DMS153 treated with DMSO at 0.1 percent for 48 hours (cell line): ENCODE measurements around the gene PPP1R13L.
"Not testable (repeated sequence)": the region's sequence is repeated elsewhere in the genome, so short reads cannot be mapped to it uniquely, and the experiment has no call there.

ENCODE experiments used
- DNase-seq: peaks from one replicate; lab custom pipeline; 2025; ENCODE audit not compliant: unreplicated experiment; lab: John Stamatoyannopoulos, UW

Gene PPP1R13L

GRCh38 chr19:45404557-45405434, at the start of gene PPP1R13L:
Gene PPP1R13L, minus strand, starts transcription at chr19:45405069. Its CDS starts 6,751 bp downstream, at chr19:45398318.
- DNase-seq = peak; percentile 70

GRCh38 chr19:45451850-45452387, 47.0 kb upstream of the PPP1R13L start:
- DNase-seq = no peak

GRCh38 chr19:45451131-45451849, 46.4 kb upstream of the PPP1R13L start:
- DNase-seq = no peak

- DNase-seq = no peak
Observed at GRCh38 chr19:45450012-45450333, 45.1 kb upstream of the PPP1R13L start.

- no peak for DNase-seq
Observed at GRCh38 chr19:45448887-45449299, 44.0 kb upstream of the PPP1R13L start.

- no peak for DNase-seq
Observed at GRCh38 chr19:45448425-45448756, 43.5 kb upstream of the PPP1R13L start.

GRCh38 chr19:45446944-45447343, 42.1 kb upstream of the PPP1R13L start:
- DNase-seq = no peak

GRCh38 chr19:45446295-45446694, 41.4 kb upstream of the PPP1R13L start:
- DNase-seq = no peak

- DNase-seq = no peak
Observed at GRCh38 chr19:45445139-45445538, 40.3 kb upstream of the PPP1R13L start.

- peak; percentile 68 for DNase-seq
Observed at GRCh38 chr19:45444318-45445041, 39.6 kb upstream of the PPP1R13L start.

GRCh38 chr19:45443462-45444317, 38.8 kb upstream of the PPP1R13L start:
- peak; percentile 84 for DNase-seq

GRCh38 chr19:45442778-45443461, 38.1 kb upstream of the PPP1R13L start:
- DNase-seq = no peak

GRCh38 chr19:45442408-45442777, 37.5 kb upstream of the PPP1R13L start:
- no peak for DNase-seq

- DNase-seq = no peak
Observed at GRCh38 chr19:45440873-45441654, 36.2 kb upstream of the PPP1R13L start.

GRCh38 chr19:45440259-45440638, 35.4 kb upstream of the PPP1R13L start:
- DNase-seq = no peak

- no peak for DNase-seq
Observed at GRCh38 chr19:45439569-45440258, 34.8 kb upstream of the PPP1R13L start.

GRCh38 chr19:45439190-45439568, 34.3 kb upstream of the PPP1R13L start:
- DNase-seq = no peak

- no peak for DNase-seq
Observed at GRCh38 chr19:45437328-45437727, 32.5 kb upstream of the PPP1R13L start.

GRCh38 chr19:45432543-45432942, 27.7 kb upstream of the PPP1R13L start:
- not testable (repeated sequence) for DNase-seq
